Suprapubic skin (tissue), 4 donors: ENCODE results near the gene CFAP100. TPM values are rescaled to one million over a fixed set of nuclear protein-coding genes. Genes with fewer than 3 reads are reported as not detected.
A peak's percentile ranks its signal among the peaks of the same experiment; 100 is the strongest.

ENCODE experiments used
- DNase-seq, 2 donors: peaks; one replicate each; pipeline ENCODE4 v3.0.0-alpha.2; 2019; ENCODE audit warnings: low spot score in 2 of 2
- H3K27ac ChIP-seq: fragments of 200-600 bp; sonication (generic); one replicate; pipeline ENCODE4 v1.5.1; 2019
- H3K27me3 ChIP-seq: fragments of 200-600 bp; sonication (generic); one replicate; pipeline ENCODE4 v1.5.1; 2019
- H3K36me3 ChIP-seq: fragments of 200-600 bp; sonication (generic); one replicate; pipeline ENCODE4 v1.5.1; 2019
- H3K4me1 ChIP-seq: fragments of 200-600 bp; sonication (generic); one replicate; pipeline ENCODE4 v1.5.1; 2019
- H3K4me3 ChIP-seq: fragments of 200-600 bp; sonication (generic); one replicate; pipeline ENCODE4 v1.5.1; 2019; ENCODE audit warnings: mild to moderate bottlenecking
- H3K9me3 ChIP-seq: fragments of 200-600 bp; sonication (generic); one replicate; pipeline ENCODE4 v1.5.1; 2019
- CTCF ChIP-seq, 2 donors: fragments of 200-600 bp in 1 of 2; fragments of 450-650 bp in 1 of 2; sonication (generic) in 1 of 2; IDR thresholded peaks; one replicate each; pipeline ENCODE4 v1.5.1; 2016 to 2019; ENCODE audit warnings: antibody characterized with exemption in 2 of 2, mild to moderate bottlenecking in 1 of 2, moderate library complexity in 1 of 2
- EP300 ChIP-seq: sonication (generic); formaldehyde crosslinking; IDR thresholded peaks from one replicate; pipeline ENCODE4 v1.6.1; 2017; ENCODE audit warnings: antibody characterized with exemption
- POLR2A ChIP-seq, 2 donors: fragments of 450-650 bp; IDR thresholded peaks; one replicate each; pipeline ENCODE4 v1.6.1; 2017; ENCODE audit warnings: antibody characterized with exemption in 2 of 2, mild to moderate bottlenecking in 2 of 2, moderate library complexity in 2 of 2
- POLR2AphosphoS5 ChIP-seq, 3 donors: sonication (generic); formaldehyde crosslinking; IDR thresholded peaks; one replicate each; pipeline ENCODE4 v1.6.1; 2017; ENCODE audit warnings: antibody characterized with exemption in 3 of 3
- WGBS: methylation state at CpG from one replicate; pipeline ENCODE4 v1.1.5; 2018; 5-methylcytosine and 5-hydroxymethylcytosine counted together
- total RNA-seq, 4 donors: library from RNA; depleted of rRNA; stranded (reverse); fragments of >200 nt; gene quantifications; one replicate each; pipeline ENCODE4 v1.1.0, GENCODE V29; 2016

Gene CFAP100
- total RNA-seq, 4 donors from 2014 or later, result not detected

- H3K27ac ChIP-seq, result no peak overlapping the region
These were observed 42.4 kb downstream of the CFAP100 start for GRCh38 chr3:126436826-126437717.

GRCh38 chr3:126438186-126438585, 43.5 kb downstream of the CFAP100 start:
- Histone ChIP-seq H3K4me3 (no peak overlapping the region), H3K9me3 (no peaks in the 10 kb centered on the region), H3K36me3 (peaks cover 63% of the 10 kb centered on the region), H3K27ac (no peak overlapping the region), H3K4me1 (no peaks in the 10 kb centered on the region), H3K27me3 (no peaks in the 10 kb centered on the region)
- peak in 1 of 2 donors; percentile 30 for DNase-seq
- TF ChIP-seq POLR2AphosphoS5 (IDR thresholded peaks at IDR 0.05), result no peak
- no peak for TF ChIP-seq CTCF (IDR thresholded peaks at IDR 0.05)
- no peak for TF ChIP-seq EP300
- TF ChIP-seq POLR2A (IDR thresholded peaks at IDR 0.05), result no peak
- WGBS, result 85% methylated on average over 8 of the region's 8 CpGs

More at GRCh38 chr3:126436826-126437717, 42.4 kb downstream of the CFAP100 start:
- no peak for DNase-seq
- TF ChIP-seq POLR2A (IDR thresholded peaks at IDR 0.05), result no peak
- no peak for TF ChIP-seq POLR2AphosphoS5 (IDR thresholded peaks at IDR 0.05)
- no peak for TF ChIP-seq EP300
- no peak for TF ChIP-seq CTCF (IDR thresholded peaks at IDR 0.05)
- no peak overlapping the region for H3K4me3 ChIP-seq
- WGBS, result 96% methylated on average over 18 of the region's 18 CpGs
- no peaks in the 10 kb centered on the region for H3K4me1 ChIP-seq
- peaks cover 63% of the 10 kb centered on the region for H3K36me3 ChIP-seq
- no peaks in the 10 kb centered on the region for H3K9me3 ChIP-seq
- no peaks in the 10 kb centered on the region for H3K27me3 ChIP-seq

GRCh38 chr3:126438746-126439145, 44.0 kb downstream of the CFAP100 start:
- Histone ChIP-seq H3K27me3 (no peaks in the 10 kb centered on the region), H3K4me3 (no peak overlapping the region), H3K27ac (no peak overlapping the region), H3K4me1 (no peaks in the 10 kb centered on the region), H3K36me3 (peaks cover 63% of the 10 kb centered on the region), H3K9me3 (no peaks in the 10 kb centered on the region)
- DNase-seq, result no peak
- TF ChIP-seq POLR2AphosphoS5 (IDR thresholded peaks at IDR 0.05) (no peak), EP300 (no peak), CTCF (IDR thresholded peaks at IDR 0.05) (no peak)
- WGBS, result 93% methylated on average over 10 of the region's 10 CpGs

- H3K9me3 ChIP-seq, result no peaks in the 10 kb centered on the region
- no peak for DNase-seq
- no peak for TF ChIP-seq POLR2A (IDR thresholded peaks at IDR 0.05)
- TF ChIP-seq CTCF (IDR thresholded peaks at IDR 0.05), result no peak
- no peak for TF ChIP-seq POLR2AphosphoS5 (IDR thresholded peaks at IDR 0.05)
- TF ChIP-seq EP300, result no peak
- no peak overlapping the region for H3K27ac ChIP-seq
- no peaks in the 10 kb centered on the region for H3K27me3 ChIP-seq
- H3K4me3 ChIP-seq, result no peak overlapping the region
- peaks cover 63% of the 10 kb centered on the region for H3K36me3 ChIP-seq
- H3K4me1 ChIP-seq, result no peaks in the 10 kb centered on the region
- WGBS, result 87% methylated on average over 13 of the region's 15 CpGs
These were observed 44.7 kb downstream of the CFAP100 start for GRCh38 chr3:126439346-126439967.

- H3K9me3 ChIP-seq, result no peaks in the 10 kb centered on the region
- H3K27ac ChIP-seq, result no peak overlapping the region
- WGBS, result 92% methylated on average over 12 of the region's 12 CpGs
- H3K27me3 ChIP-seq, result no peaks in the 10 kb centered on the region
- TF ChIP-seq POLR2AphosphoS5 (IDR thresholded peaks at IDR 0.05) (no peak), CTCF (IDR thresholded peaks at IDR 0.05) (no peak), POLR2A (IDR thresholded peaks at IDR 0.05) (no peak), EP300 (no peak)
- no peak for DNase-seq
- no peak overlapping the region for H3K4me3 ChIP-seq
- H3K4me1 ChIP-seq, result no peaks in the 10 kb centered on the region
- H3K36me3 ChIP-seq, result peaks cover 60% of the 10 kb centered on the region
These were observed 45.4 kb downstream of the CFAP100 start for GRCh38 chr3:126439968-126440708.
